ENCODE results near the gene PRAMEF13. TPM values are rescaled to one million over a fixed set of nuclear protein-coding genes. Genes with fewer than 3 reads are reported as not detected.
"Not testable (repeated sequence)": the region's sequence is repeated elsewhere in the genome, so short reads cannot be mapped to it uniquely, and the experiment has no call there.

PRAMEF13 gene
- not detected for total RNA-seq (ENCODE audit: insufficient read depth, low replicate concordance)

- not testable (repeated sequence) for DNase-seq (ENCODE audit: low spot score)
Observed at GRCh38 chr1:13201309-13201708, at the start of gene PRAMEF13. Gene PRAMEF13, minus strand, starts transcription at chr1:13201409. Its CDS starts 1,820 bp downstream, at chr1:13199589.

GRCh38 chr1:13247122-13247521, 45.9 kb upstream of the PRAMEF13 start:
- not testable (repeated sequence) for DNase-seq (ENCODE audit: low spot score)

- DNase-seq (ENCODE audit: low spot score), result not testable (repeated sequence)
Observed at GRCh38 chr1:13246554-13246871, 45.3 kb upstream of the PRAMEF13 start.

- DNase-seq (ENCODE audit: low spot score), result not testable (repeated sequence)
Observed at GRCh38 chr1:13245841-13246553, 44.8 kb upstream of the PRAMEF13 start.

GRCh38 chr1:13243536-13244263, 42.5 kb upstream of the PRAMEF13 start:
- DNase-seq (ENCODE audit: low spot score), result not testable (repeated sequence)

GRCh38 chr1:13239633-13240032, 38.4 kb upstream of the PRAMEF13 start:
- DNase-seq (ENCODE audit: low spot score), result not testable (repeated sequence)

- not testable (repeated sequence) for DNase-seq (ENCODE audit: low spot score)
Observed at GRCh38 chr1:13237572-13237971, 36.4 kb upstream of the PRAMEF13 start.

GRCh38 chr1:13234057-13234456, 32.8 kb upstream of the PRAMEF13 start:
- not testable (repeated sequence) for DNase-seq (ENCODE audit: low spot score)

GRCh38 chr1:13232056-13232455, 30.8 kb upstream of the PRAMEF13 start:
- not testable (repeated sequence) for DNase-seq (ENCODE audit: low spot score)

GRCh38 chr1:13231061-13231750, 30.0 kb upstream of the PRAMEF13 start:
- not testable (repeated sequence) for DNase-seq (ENCODE audit: low spot score)

GRCh38 chr1:13230601-13231000, 29.4 kb upstream of the PRAMEF13 start:
- not testable (repeated sequence) for DNase-seq (ENCODE audit: low spot score)

- not testable (repeated sequence) for DNase-seq (ENCODE audit: low spot score)
Observed at GRCh38 chr1:13230096-13230495, 28.9 kb upstream of the PRAMEF13 start.

GRCh38 chr1:13228343-13228781, 27.2 kb upstream of the PRAMEF13 start:
- DNase-seq (ENCODE audit: low spot score), result no peak

- not testable (repeated sequence) for DNase-seq (ENCODE audit: low spot score)
Observed at GRCh38 chr1:13227271-13228055, 26.3 kb upstream of the PRAMEF13 start.

GRCh38 chr1:13225675-13226204, 24.5 kb upstream of the PRAMEF13 start, which contains the start of gene PRAMEF18:
Gene PRAMEF18, minus strand, starts transcription at chr1:13226154. Its CDS starts 48 bp downstream, at chr1:13226106.
- not testable (repeated sequence) for DNase-seq (ENCODE audit: low spot score)

GRCh38 chr1:13224480-13225060, 23.4 kb upstream of the PRAMEF13 start:
- no peak for DNase-seq (ENCODE audit: low spot score)

GRCh38 chr1:13222788-13223187, 21.6 kb upstream of the PRAMEF13 start:
- DNase-seq (ENCODE audit: low spot score), result not testable (repeated sequence)

GRCh38 chr1:13219203-13219602, 18.0 kb upstream of the PRAMEF13 start:
- DNase-seq (ENCODE audit: low spot score), result not testable (repeated sequence)

GRCh38 chr1:13216619-13217018, 15.4 kb upstream of the PRAMEF13 start:
- not testable (repeated sequence) for DNase-seq (ENCODE audit: low spot score)

GRCh38 chr1:13208712-13209111, 7.5 kb upstream of the PRAMEF13 start:
- not testable (repeated sequence) for DNase-seq (ENCODE audit: low spot score)

Data from umbilical cord (tissue), 2 donors.